Measurements from ENCODE around the gene FOXF2.

FOXF2 gene

GRCh38 chr6:1392813-1393640, 3.7 kb downstream of the FOXF2 start:
- no peak for DNase-seq

- no peak for DNase-seq
Observed at GRCh38 chr6:1393641-1394283, 4.4 kb downstream of the FOXF2 start.

DNA sequence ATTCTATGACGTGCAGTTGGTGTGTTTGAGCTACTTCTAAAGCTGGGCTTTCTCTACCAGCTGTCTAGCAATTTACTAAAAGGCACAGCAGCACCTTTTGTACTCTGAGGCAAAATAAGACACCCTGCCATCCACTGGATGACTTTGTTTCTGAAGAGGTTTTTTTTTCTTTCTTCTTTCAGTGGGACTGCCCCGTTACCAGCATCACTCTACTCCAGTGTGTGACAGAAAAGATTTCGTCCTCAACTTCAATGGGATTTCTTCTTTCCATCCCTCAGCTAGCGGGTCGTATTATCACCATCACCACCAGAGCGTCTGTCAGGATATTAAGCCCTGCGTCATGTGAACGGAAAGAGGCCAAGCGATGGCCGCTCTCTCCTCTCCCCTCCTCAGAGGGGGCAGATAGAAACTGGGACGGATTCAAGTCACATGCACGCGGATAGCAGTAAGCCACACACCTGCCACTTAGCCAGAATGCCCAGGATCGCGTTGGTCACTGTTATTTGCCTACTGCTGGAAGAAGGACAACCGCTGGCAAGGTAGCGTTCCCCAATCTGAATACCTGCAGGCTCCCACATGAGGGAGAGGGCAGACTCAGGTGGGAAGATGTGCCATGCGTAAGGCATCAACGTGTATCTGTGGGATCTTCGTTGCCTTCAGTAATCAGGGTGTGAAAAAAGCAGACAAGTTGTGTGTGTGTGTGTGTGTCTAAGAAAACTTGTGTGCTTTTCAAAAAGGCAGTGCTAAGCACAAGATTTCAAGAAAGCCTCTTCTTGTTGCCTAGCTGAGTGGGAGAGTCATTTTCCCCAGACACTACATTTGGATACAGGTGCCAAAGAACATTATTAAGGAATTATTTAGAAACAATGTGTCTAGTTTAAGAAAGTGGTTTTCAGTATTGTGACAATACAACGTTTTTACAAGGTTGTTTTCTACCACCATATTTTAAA, 5.4 kb downstream of the FOXF2 start:
- DNase-seq, result no peak

DNA sequence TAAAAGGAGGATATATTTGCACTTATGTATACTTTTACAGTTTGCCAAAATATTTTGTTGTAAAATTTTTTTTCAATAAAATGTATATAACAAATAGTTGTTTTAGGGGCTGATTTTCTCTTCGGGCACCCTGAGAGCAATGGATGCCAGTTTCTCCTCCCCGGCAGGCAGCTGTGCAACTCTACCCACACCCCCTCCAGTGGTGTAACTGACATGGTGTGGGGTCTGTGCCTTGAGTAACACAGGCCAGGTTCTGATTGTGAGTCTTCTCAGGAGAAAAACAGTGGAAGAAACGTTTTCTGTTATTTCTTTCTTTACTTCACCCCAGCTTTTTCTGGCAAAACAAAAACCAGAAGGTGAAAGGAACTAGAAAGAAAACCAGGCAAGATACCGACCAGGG, 6.1 kb downstream of the FOXF2 start:
- no peak for DNase-seq

- DNase-seq, result no peak
Observed at GRCh38 chr6:1395941-1396908, 6.8 kb downstream of the FOXF2 start.

GRCh38 chr6:1396952-1397868, 7.8 kb downstream of the FOXF2 start:
- peak; percentile 64 to 69 for DNase-seq

GRCh38 chr6:1399085-1399780, 9.9 kb downstream of the FOXF2 start:
- no peak for DNase-seq

GRCh38 chr6:1400126-1400850, 10.9 kb downstream of the FOXF2 start:
- DNase-seq, result no peak

DNA sequence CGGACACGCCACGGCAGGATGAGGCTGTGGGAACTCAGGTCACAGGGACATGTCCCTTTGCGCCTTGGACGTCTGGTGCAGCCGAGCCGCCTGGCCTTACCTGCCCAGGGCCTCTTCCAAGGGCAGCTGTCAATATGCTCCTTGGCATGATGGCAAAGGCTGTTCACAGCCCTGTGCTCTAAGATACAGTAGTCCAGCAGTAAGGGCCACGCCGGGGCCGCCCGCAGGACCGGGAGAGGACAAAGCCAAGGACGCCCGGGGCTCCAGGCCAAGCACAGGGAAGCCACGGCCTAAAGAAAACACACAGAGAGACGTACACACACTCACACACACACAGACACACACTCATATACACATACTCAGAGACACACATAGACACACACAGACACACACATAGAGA, 13.0 kb downstream of the FOXF2 start:
- no peak for DNase-seq

GRCh38 chr6:1402868-1403267, 13.5 kb downstream of the FOXF2 start:
- DNase-seq, result no peak

DNA sequence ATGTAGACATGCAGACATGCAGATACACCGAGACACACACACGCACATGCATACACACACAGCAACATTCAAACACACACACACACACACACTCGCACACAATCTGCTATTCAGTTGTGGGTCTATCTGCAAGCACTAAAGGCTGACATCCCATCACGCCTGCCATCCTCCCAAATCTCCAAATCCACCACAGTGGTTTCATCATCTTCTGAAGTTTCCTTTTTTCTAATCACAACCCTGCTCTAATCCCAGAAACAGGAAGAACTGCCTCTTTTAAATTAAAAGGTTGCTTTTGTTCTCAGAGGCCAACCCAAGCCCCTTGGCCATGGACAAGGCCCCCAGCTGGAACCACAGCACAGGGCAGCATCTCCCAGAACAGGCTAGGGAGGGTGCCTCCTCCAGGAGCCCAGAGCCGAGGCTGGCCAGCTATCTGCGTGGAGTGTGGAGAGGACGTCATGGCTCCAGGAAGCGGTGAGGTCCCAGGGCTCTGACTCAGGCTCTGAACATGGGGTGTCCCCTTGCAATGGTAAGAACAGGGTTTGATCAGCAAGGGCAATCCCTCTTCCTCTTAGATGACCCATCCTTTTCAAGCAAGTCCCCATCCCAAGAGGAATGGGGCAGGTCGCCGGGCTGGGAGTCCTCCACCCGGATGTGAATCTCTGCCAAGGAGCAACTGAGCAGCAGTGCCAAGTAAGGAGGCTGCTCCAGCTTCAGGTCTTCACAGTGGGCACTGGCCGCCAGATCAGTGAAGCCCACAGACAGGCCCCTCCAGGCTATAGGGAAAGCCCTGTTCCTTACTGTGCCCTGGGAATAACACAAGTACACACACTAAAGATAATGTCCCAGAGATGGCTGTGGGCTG, 14.7 kb downstream of the FOXF2 start:
- DNase-seq, result no peak

- no peak for DNase-seq
Observed at GRCh38 chr6:1404713-1405098, 15.3 kb downstream of the FOXF2 start.

GRCh38 chr6:1405221-1405620, 15.8 kb downstream of the FOXF2 start:
- DNase-seq, result no peak

- DNase-seq, result no peak
Observed at GRCh38 chr6:1406306-1407072, 17.1 kb downstream of the FOXF2 start.

DNA sequence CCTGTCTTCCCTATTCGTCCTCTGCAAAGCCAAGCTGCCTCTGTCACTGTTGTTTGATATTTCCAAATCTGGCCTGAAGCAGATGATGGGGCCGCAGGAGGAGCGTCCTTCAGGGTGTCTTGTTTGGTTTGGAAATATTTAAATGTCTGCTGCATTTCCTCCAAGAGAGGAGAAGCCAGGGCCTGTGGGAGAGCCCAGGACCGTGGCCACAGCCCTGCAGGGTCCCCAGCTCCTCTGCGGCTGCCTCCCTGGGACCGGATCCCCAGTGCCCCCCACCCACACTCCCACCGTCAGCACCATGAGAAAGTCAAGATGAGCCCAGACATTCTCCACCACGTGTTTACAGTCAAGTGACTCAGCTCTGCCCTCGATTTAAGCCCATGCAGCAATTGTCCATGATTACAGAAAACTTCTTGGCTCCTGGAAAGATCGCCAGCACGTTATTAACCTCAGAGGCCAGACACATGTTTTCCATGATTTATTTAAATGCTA, 18.2 kb downstream of the FOXF2 start:
- no peak for DNase-seq

DNA sequence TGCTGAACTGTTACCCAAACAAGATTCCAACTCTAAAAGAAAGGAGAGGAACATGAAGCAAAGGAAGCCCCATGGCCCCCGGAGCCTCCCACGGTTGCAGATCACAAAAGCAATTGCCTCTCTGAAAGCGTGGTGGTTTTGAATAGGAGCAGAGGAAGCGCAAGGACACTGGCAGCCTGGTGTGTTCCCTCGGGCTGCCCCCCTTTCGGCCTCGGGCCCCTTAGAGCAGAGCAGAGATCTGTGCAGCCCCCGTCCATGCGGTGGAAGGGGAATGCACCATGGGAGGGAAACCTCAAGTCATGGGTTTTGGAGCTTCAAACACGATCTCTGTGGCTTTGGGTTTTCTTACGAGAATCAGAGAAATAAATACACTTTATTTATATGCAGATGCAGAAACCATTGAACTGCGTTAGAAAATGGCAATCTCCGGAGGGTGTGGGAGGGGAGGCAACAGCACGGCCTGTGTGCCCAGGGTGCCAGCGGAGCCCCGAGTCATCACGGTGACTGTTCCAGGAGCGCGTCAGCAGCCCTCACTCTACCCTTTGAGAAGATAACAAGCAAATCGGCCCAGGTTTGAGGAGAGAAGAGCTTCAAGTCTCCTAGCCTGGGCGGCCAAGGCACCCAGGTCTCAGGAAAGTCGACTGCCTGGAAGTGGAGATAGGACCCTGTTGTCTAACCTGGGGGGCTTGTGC, 20.5 kb downstream of the FOXF2 start:
- no peak for DNase-seq

DNA sequence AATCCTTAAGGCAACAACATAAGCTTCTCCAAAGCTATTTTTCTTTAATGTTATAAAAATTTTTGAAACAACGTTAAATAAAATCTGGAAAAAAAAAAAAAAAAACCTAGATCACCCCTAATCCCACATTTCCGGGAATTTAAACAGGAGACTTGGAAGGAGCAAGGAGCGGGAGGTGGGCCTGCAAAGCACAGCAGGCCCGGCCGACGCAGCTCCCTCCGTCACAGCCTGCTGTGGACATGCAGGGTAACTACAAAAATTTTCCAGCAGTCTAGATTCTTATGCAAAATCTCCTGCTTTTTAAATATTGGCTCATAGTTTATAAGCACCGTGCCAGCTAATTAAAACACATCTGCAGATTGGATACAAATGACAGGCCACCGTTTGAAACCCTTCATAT, 23.5 kb downstream of the FOXF2 start:
- DNase-seq, result no peak
